AG04450 (cell line): ENCODE measurements around the gene IP6K3. TPM values are rescaled to one million over a fixed set of nuclear protein-coding genes. Genes with fewer than 3 reads are reported as not detected.
A peak's percentile ranks its signal among the peaks of the same experiment; 100 is the strongest.

Experiments
- CTCF ChIA-PET: fragments of 300-600, 350-600 bp; formaldehyde crosslinking; extraction: SDS; loops from one replicate; lab custom pipeline; 2022; ENCODE audit warnings: antibody characterized with exemption, inconsistent platforms; lab: Charles Lee
- POLR2A ChIA-PET: fragments of 350-600 bp; formaldehyde crosslinking; extraction: SDS; loops from one replicate; lab custom pipeline; 2021; ENCODE audit warnings: antibody characterized with exemption, inconsistent platforms; lab: Yijun Ruan, JAX
- DNase-seq: peaks from one replicate; pipeline ENCODE4 v3.0.0-alpha.2; 2011; ENCODE audit warnings: low read depth, low spot score
- H3K27ac ChIP-seq: one replicate; pipeline ENCODE4 v1.5.1; 2012; ENCODE audit warnings: low read depth, low read length, control low read depth
- H3K27me3 ChIP-seq: one replicate; pipeline ENCODE4 v1.6.0; 2012; ENCODE audit warnings: low read length; ENCODE audit not compliant: control insufficient read depth, insufficient read depth
- H3K4me3 ChIP-seq: 2 replicates; pipeline ENCODE4 v1.5.1; 2011; ENCODE audit warnings: mild to moderate bottlenecking, low read depth, low read length, control low read depth
- H3K9me3 ChIP-seq: 2 replicates; pipeline ENCODE4 v1.5.1; 2012; ENCODE audit warnings: low read length; ENCODE audit not compliant: control insufficient read depth, insufficient read depth
- CTCF ChIP-seq: IDR thresholded peaks from 2 replicates; pipeline ENCODE4 v1.5.1; 2011; ENCODE audit warnings: low read depth, low read length, control low read depth, inconsistent platforms
- polyA plus RNA-seq: library from polyadenylated mRNA; depleted of rRNA; stranded (reverse); fragments of >200 nt; gene quantifications from 2 replicates; pipeline ENCODE4 v1.2.3, GENCODE V29; 2011

The IP6K3 gene
- polyA plus RNA-seq, 1 experiment = 1.1 TPM

- Histone ChIP-seq H3K4me3 (no peak overlapping the region), H3K27ac (no peak overlapping the region), H3K27me3 (no peaks in the 10 kb centered on the region), H3K9me3 (no peaks in the 10 kb centered on the region)
- ChIA-PET POLR2A (no interaction called here), CTCF (interaction anchor here (5.5 kb wide), 1 partner anchor 11 kb away, joined by 31 read pairs; no protein-coding TSS in a partner anchor)
- no peak for DNase-seq
- TF ChIP-seq CTCF = no peak
Measured at GRCh38 chr6:33783781-33784520, 37.2 kb upstream of the IP6K3 start.

- Histone ChIP-seq H3K27me3 (no peaks in the 10 kb centered on the region), H3K4me3 (no peak overlapping the region), H3K9me3 (no peaks in the 10 kb centered on the region), H3K27ac (no peak overlapping the region)
- CTCF ChIA-PET = interaction anchor here (1.2 to 3.7 kb wide), 2 partner anchors 11 to 38 kb away, joined by 3 to 26 read pairs; no protein-coding TSS in a partner anchor
- DNase-seq = no peak
- POLR2A ChIA-PET = interaction anchor here (2.3 kb wide), 1 partner anchor 10 kb away, joined by 12 read pairs; no protein-coding TSS in a partner anchor
- no peak for TF ChIP-seq CTCF
Measured at GRCh38 chr6:33782561-33782960, 35.9 kb upstream of the IP6K3 start.

GRCh38 chr6:33781131-33781975 is 34.6 kb upstream of the IP6K3 start:
- Histone ChIP-seq H3K9me3 (no peaks in the 10 kb centered on the region), H3K27ac (peak overlapping the region; percentile 31), H3K27me3 (no peaks in the 10 kb centered on the region), H3K4me3 (no peak overlapping the region)
- ChIA-PET POLR2A (interaction anchor here (2.3 kb wide), 1 partner anchor 9 kb away, joined by 12 read pairs; no protein-coding TSS in a partner anchor), CTCF (interaction anchor here (1.0 to 3.7 kb wide), 2 partner anchors 10 to 70 kb away, joined by 3 to 26 read pairs; partner anchors contain the start of gene UQCC2)
- no peak for DNase-seq
- TF ChIP-seq CTCF = no peak

GRCh38 chr6:33779895-33780294 is 33.2 kb upstream of the IP6K3 start:
- Histone ChIP-seq H3K27ac (no peak overlapping the region), H3K4me3 (no peak overlapping the region), H3K9me3 (no peaks in the 10 kb centered on the region), H3K27me3 (no peaks in the 10 kb centered on the region)
- no peak for DNase-seq
- ChIA-PET POLR2A (no interaction called here), CTCF (interaction anchor here (0.6 to 3.7 kb wide), 4 partner anchors 8 to 275 kb away, joined by 3 to 26 read pairs (median 6); no protein-coding TSS in a partner anchor)
- no peak for TF ChIP-seq CTCF
